Measurements from ENCODE around the gene CFAP53.

Gene CFAP53

DNA sequence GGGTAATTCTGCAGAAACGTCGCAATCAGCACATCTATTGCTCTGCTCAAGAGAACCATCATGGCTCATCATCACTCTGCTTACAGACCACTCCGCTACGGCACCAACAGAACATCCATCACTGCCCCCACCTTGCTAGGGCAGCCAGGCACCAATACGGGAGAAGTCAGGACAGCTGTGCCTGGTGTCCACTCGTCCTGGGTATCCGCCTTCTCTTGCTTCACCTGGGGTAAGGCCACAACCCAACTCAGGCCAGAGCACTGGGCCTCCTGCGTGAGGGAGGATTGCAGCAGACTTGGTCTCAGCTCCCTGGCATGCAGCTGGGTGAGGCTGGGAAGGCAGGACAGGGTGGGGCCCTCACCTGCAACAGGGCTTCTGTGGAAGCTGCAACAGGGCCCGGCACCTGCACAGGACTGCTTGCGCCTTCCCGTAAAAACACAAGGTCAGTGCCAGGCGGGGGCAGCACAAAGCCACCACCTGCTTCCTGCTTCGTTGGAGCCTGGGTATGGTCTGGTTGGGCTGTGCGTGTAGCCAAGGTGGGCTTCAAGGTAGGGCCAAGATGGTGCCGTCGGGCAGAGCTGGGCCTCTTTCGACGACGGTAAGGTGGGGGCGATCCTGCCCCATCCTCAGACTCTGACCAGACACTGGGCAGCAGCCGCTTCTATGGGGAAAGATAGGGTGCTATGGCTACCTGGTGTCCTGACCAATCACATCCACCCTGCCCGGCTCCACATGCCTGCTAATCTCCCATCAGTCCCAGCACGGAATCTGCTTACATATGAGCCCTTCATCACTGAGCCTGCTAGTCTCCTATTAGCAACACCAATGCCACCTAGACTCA lies 7.1 kb upstream of the CFAP53 start:
- ChIA-PET CTCF (no interaction called here), POLR2A (no interaction called here)
- no peak for DNase-seq (ENCODE audit: extremely low spot score)
- no peak for TF ChIP-seq ELF4 (IDR thresholded peaks at IDR 0.05)
- TF ChIP-seq, protein P1, sequence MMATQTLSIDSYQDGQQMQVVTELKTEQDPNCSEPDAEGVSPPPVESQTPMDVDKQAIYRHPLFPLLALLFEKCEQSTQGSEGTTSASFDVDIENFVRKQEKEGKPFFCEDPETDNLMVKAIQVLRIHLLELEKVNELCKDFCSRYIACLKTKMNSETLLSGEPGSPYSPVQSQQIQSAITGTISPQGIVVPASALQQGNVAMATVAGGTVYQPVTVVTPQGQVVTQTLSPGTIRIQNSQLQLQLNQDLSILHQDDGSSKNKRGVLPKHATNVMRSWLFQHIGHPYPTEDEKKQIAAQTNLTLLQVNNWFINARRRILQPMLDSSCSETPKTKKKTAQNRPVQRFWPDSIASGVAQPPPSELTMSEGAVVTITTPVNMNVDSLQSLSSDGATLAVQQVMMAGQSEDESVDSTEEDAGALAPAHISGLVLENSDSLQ (IDR thresholded peaks at IDR 0.05): no peak
- no peak for TF ChIP-seq ARNT (IDR thresholded peaks at IDR 0.05)
- TF ChIP-seq SUZ12 (IDR thresholded peaks at IDR 0.05): no peak

- no peak for TF ChIP-seq SP1 (IDR thresholded peaks at IDR 0.05)
- TF ChIP-seq TARDBP (IDR thresholded peaks at IDR 0.05): no peak
- TF ChIP-seq FOXK2 (IDR thresholded peaks at IDR 0.05): no peak
- no peak for TF ChIP-seq ZNF384 (IDR thresholded peaks at IDR 0.05)
- TF ChIP-seq BHLHE40 (IDR thresholded peaks at IDR 0.05; ENCODE audit: borderline replicate concordance): no peak
- no peak for TF ChIP-seq LEF1 (IDR thresholded peaks at IDR 0.05; ENCODE audit: borderline replicate concordance)
- TF ChIP-seq FOXA1 (IDR thresholded peaks at IDR 0.05): no peak
- TF ChIP-seq SUZ12 (IDR thresholded peaks at IDR 0.05): no peak
- TF ChIP-seq FOXM1 (IDR thresholded peaks at IDR 0.05; ENCODE audit: borderline replicate concordance): no peak
- no peak for TF ChIP-seq NFRKB (IDR thresholded peaks at IDR 0.05)
- TF ChIP-seq CTBP1 (IDR thresholded peaks at IDR 0.05; ENCODE audit: borderline replicate concordance): no peak
- TF ChIP-seq, protein P1 (IDR thresholded peaks at IDR 0.05): no peak
- TF ChIP-seq ELF4 (IDR thresholded peaks at IDR 0.05): no peak
- no peak for TF ChIP-seq ARNT (IDR thresholded peaks at IDR 0.05)
- TF ChIP-seq L3MBTL2 (conservative IDR thresholded peaks at IDR 0.05): no peak
- TF ChIP-seq HDGF (IDR thresholded peaks at IDR 0.05; ENCODE audit: borderline replicate concordance): no peak
- DNase-seq (ENCODE audit: extremely low spot score): no peak
- POLR2A ChIA-PET: no interaction called here
- CTCF ChIA-PET: no interaction called here
Observed at GRCh38 chr18:50272568-50272967, 6.3 kb upstream of the CFAP53 start.

GRCh38 chr18:50268022-50268747 lies 1.9 kb upstream of the CFAP53 start:
- ChIA-PET CTCF (no interaction called here), POLR2A (no interaction called here)

DNA sequence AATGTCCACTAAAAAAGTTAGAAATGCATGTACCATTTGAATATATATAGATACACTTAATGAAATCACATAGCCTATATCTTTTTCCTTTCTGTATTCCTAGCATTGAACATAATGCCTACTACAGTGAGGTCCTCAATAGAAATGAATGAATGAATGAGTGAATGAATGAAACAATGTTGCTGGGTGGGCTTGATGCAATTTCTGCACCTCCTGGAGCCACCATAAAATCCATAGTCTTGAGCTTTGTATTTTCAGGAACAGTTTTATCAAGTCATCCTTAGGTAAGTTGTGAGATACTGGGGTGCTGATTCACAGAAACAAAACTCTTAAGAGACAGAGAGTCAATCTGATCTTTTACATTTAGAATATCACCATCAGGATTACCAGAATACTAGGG lies 3.3 kb downstream of the CFAP53 start:
- POLR2A ChIA-PET: no interaction called here
- no peak for TF ChIP-seq HDGF (IDR thresholded peaks at IDR 0.05; ENCODE audit: borderline replicate concordance)
- TF ChIP-seq FOXM1 (IDR thresholded peaks at IDR 0.05; ENCODE audit: borderline replicate concordance): no peak
- no peak for TF ChIP-seq ELF4 (IDR thresholded peaks at IDR 0.05)
- TF ChIP-seq FOXA1 (IDR thresholded peaks at IDR 0.05): no peak
- TF ChIP-seq LEF1 (IDR thresholded peaks at IDR 0.05; ENCODE audit: borderline replicate concordance): no peak
- no peak for TF ChIP-seq CTBP1 (IDR thresholded peaks at IDR 0.05; ENCODE audit: borderline replicate concordance)
- TF ChIP-seq NFRKB (IDR thresholded peaks at IDR 0.05): no peak
- TF ChIP-seq FOXK2 (IDR thresholded peaks at IDR 0.05): no peak
- CTCF ChIA-PET: no interaction called here
- no peak for DNase-seq (ENCODE audit: extremely low spot score)

More at GRCh38 chr18:50268022-50268747, 1.9 kb upstream of the CFAP53 start:
- DNase-seq (ENCODE audit: extremely low spot score): peak; percentile 55
- TF ChIP-seq FOXK2 (IDR thresholded peaks at IDR 0.05) (no peak), HDGF (IDR thresholded peaks at IDR 0.05; ENCODE audit: borderline replicate concordance) (no peak), SUZ12 (IDR thresholded peaks at IDR 0.05) (no peak), FOXA1 (IDR thresholded peaks at IDR 0.05) (no peak)

DNA sequence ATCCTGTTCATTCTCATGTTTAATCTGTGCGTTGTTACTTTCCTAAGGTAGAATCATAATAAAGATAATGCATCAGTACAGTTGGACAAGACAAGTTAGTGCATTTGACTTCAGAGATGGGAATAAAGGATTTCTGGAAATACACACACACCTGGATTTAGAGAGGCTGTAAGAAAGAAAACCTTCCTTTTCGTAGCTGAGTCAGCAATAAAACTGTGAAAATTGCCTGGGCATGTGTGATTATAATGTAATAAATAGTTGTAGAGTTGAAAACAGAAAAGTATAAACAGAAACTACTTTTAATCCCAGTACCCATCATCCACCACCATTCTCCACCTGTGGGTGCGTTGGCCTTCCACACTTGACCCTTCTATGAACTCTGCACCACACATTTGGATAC lies 15.4 kb downstream of the CFAP53 start:
- TF ChIP-seq CTBP1 (IDR thresholded peaks at IDR 0.05; ENCODE audit: borderline replicate concordance) (no peak), ARNT (IDR thresholded peaks at IDR 0.05) (no peak), ZNF384 (IDR thresholded peaks at IDR 0.05) (no peak), FOXM1 (IDR thresholded peaks at IDR 0.05; ENCODE audit: borderline replicate concordance) (no peak), L3MBTL2 (conservative IDR thresholded peaks at IDR 0.05) (no peak), BHLHE40 (IDR thresholded peaks at IDR 0.05; ENCODE audit: borderline replicate concordance) (no peak), FOXA1 (IDR thresholded peaks at IDR 0.05) (no peak), NFRKB (IDR thresholded peaks at IDR 0.05) (no peak), TARDBP (IDR thresholded peaks at IDR 0.05) (no peak), FOXK2 (IDR thresholded peaks at IDR 0.05) (no peak), ELF4 (IDR thresholded peaks at IDR 0.05) (no peak), SUZ12 (IDR thresholded peaks at IDR 0.05) (no peak), HDGF (IDR thresholded peaks at IDR 0.05; ENCODE audit: borderline replicate concordance) (no peak), SP1 (IDR thresholded peaks at IDR 0.05) (no peak), LEF1 (IDR thresholded peaks at IDR 0.05; ENCODE audit: borderline replicate concordance) (no peak)
- TF ChIP-seq, protein P1 (IDR thresholded peaks at IDR 0.05): no peak
- POLR2A ChIA-PET: no interaction called here
- CTCF ChIA-PET: no interaction called here
- DNase-seq (ENCODE audit: extremely low spot score): no peak

DNA sequence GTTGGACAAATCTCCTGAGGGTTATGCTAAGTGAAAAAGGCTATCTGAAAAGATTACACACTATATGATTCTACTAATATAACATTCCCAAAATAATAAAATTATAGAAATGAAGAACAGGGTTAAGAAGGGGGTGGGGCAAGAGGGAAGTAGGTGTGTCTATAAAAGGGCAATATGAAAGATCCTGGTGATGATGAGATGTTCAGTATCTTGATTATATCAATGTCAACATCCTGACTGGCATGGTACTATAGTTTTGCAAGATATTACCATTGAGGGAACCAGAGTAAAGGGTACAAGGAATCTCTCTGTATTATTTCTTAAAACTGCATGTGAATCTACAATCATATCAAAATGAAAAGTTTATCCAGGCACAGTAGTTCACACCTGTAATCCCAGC lies 16.7 kb downstream of the CFAP53 start:
- DNase-seq (ENCODE audit: extremely low spot score): no peak
- CTCF ChIA-PET: no interaction called here
- POLR2A ChIA-PET: no interaction called here
- TF ChIP-seq NFRKB (IDR thresholded peaks at IDR 0.05) (no peak), ARNT (IDR thresholded peaks at IDR 0.05) (no peak), TARDBP (IDR thresholded peaks at IDR 0.05) (no peak), CTBP1 (IDR thresholded peaks at IDR 0.05; ENCODE audit: borderline replicate concordance) (no peak), FOXM1 (IDR thresholded peaks at IDR 0.05; ENCODE audit: borderline replicate concordance) (no peak), ELF4 (IDR thresholded peaks at IDR 0.05) (no peak), ZNF384 (IDR thresholded peaks at IDR 0.05) (no peak), BHLHE40 (IDR thresholded peaks at IDR 0.05; ENCODE audit: borderline replicate concordance) (no peak), LEF1 (IDR thresholded peaks at IDR 0.05; ENCODE audit: borderline replicate concordance) (no peak), FOXA1 (IDR thresholded peaks at IDR 0.05) (no peak), HDGF (IDR thresholded peaks at IDR 0.05; ENCODE audit: borderline replicate concordance) (no peak), L3MBTL2 (conservative IDR thresholded peaks at IDR 0.05) (no peak), SP1 (IDR thresholded peaks at IDR 0.05) (no peak), SUZ12 (IDR thresholded peaks at IDR 0.05) (no peak), FOXK2 (IDR thresholded peaks at IDR 0.05) (no peak)
- TF ChIP-seq, protein P1 (IDR thresholded peaks at IDR 0.05): no peak
